Stromal cell of bone marrow (primary cell): ENCODE results near the gene KRTAP5-6.

ENCODE experiments used
- DNase-seq: peaks from one replicate; pipeline ENCODE4 v3.0.0-alpha.2; 2012; ENCODE audit warnings: low read depth

The KRTAP5-6 gene, protein sequence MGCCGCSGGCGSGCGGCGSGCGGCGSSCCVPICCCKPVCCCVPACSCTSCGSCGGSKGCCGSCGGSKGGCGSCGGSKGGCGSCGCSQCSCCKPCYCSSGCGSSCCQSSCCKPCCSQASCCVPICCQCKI

DNA sequence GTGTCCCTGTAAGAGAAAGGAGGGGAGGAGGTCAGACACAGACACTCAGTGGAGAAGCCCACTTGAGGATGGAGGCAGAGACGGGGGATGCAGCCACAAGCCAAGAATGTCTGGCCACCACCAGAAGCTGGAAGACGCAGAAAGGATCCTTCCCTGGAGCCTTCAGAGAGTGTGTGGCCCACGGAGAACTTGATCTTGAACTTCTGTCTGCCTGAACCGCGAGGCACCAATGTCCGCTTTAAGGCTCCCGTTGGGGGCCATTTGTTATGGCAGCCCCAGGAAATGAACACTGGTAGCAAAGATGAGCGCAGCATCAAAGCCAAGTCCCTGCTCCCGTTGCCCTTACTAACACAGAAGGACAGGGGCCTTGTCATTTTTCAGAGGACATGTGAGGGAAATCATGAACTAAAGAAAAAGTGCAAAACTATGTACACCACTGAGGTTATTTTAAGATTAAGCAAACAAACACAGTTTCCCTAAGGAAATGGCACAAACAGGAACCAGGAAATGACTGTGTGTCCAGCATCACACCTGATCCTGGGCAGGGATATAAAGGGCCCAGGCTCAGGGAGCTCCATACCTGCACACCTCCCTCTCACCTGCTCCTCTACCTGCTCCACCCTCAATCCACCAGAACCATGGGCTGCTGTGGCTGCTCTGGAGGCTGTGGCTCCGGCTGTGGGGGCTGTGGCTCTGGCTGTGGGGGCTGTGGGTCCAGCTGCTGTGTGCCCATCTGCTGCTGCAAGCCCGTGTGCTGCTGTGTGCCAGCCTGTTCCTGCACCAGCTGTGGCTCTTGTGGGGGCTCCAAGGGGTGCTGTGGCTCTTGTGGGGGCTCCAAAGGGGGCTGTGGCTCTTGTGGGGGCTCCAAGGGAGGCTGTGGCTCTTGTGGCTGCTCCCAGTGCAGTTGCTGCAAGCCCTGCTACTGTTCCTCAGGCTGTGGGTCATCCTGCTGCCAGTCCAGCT is at the start of gene KRTAP5-6:
Gene KRTAP5-6, plus strand, starts transcription at position 588 of the 963 bp plus-strand sequence. Its CDS starts 51 bp downstream, at position 639.
- DNase-seq = no peak

DNA sequence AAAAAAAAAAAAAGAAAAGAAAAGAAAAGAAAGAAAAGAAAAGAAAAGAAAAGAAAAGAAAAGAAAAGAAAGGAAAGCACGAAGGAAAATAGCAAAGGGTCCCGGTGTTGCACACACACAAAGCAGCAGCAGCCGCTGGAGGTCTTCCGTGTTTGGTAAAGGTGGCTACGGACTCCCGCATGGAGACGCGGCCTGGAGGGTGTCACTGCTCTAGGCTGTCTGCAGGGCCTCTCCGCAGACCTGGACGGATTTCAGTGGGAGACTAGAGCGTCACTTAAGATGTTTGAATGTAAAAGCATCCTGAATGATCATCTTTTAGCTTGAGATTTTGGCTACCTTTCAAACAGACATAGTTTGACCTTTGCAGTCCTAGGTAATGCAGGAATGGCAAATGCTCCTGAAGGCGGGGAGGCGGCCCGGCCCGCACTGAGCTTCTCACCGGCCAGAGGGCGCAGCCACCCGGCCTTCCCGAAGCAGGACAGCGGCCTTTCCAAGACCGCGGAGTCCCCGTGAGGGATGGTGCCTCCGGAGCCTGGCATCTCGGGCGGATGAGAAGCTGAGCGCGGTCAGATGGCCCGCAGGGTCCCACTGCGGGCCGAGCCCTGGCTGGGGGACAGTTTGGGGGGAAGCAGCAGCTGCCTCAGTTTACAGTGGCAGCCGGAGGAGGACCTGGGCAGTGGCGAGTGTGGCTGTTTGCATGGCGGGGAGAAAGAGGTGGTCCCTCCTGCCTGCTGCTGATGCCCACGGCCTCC is 48.9 kb upstream of the KRTAP5-6 start:
- DNase-seq = no peak

DNA sequence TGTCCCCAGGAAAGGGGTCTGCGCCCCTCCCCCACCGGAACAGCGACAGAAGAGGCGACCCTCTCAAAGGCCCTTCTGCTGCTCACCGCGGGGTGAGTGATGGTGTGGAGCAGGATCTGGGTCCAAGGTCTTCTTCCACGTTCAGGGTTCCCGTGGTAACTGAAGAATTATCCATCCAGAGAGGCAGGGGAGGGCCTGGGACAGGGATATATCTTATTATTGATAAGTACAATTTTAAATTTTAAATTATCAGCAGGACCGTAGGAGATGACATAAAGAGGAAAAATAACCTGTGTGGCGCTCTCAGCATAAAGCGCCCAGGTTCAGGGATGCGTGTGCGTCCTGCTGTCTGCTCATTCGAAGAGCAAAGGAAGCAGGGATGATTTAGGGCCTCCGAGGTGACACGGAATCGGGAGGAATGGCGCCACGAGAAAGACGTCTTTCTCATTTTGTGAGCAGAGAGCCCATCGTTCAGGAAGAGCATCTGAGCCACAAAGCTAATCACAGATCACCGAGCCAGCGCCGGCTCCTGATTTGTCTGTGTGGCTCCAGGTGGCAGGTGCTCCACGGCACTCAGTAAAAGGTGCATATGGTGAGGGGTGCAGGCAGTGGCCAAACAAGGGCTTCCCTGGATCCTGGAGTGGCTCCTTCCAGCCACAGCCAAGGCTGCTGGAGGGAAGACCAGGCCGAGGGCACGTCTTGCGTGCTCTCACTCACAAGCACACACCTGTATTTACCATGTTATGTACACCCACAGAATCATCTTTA is 48.2 kb upstream of the KRTAP5-6 start:
- no peak for DNase-seq

DNA sequence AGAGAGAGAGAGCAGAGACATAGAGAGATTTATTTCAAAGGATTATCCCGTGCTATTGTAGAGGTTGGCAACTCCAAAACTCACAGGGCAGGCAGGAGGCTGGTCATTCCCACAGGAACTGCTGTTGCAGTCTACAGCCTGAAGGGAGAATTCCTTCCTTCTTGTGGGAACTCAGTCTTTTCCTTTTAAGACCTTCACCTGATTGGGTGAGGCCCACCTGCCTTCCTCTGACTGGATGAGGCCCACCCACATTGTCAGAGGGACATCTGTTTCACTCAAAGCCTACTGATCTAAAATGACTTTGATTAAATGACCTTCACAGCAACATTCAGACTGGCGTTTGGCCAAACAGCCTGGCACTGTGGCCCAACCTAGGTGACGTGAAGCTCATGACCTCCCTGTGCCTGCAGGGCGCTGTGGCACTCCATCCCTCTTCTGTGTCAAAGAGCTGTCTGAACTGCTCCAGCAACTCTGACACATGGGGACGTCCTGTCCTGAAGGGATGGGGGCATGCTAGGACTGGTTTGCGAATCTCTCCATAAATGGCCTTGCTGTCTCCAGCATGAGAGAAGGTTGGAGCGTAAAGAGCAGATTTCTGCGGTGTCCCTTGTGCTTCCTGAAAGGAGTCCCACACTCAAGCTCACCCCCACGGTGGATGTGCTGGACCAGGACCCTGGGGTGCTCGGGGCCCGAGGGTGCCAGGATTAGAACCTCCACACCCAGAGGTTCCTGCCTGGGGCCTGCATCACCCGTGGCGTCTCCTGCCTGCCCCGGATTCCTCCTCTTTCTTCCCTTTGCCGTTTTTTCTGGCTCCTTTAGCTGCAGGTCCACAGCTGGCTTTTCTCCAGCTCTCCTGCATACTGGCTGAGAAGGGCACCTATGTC is 46.7 kb upstream of the KRTAP5-6 start:
- no peak for DNase-seq

DNA sequence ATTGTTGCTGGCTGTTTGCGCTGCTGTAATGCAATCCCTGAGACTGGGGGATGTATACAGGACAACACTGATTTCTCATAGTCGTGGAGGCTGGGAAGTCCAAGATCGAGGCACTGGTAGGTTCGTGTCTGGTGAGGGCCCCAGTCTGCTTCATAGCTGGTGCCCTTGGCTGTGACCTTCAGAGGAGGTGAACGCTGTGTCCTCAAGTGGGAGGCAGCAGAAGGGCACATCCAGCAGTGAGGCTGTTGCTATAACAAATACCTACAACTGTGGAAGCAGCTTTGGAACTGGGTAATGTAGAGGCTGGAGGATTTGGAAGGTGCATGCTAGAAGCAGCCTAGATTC is 46.1 kb upstream of the KRTAP5-6 start:
- DNase-seq = no peak

DNA sequence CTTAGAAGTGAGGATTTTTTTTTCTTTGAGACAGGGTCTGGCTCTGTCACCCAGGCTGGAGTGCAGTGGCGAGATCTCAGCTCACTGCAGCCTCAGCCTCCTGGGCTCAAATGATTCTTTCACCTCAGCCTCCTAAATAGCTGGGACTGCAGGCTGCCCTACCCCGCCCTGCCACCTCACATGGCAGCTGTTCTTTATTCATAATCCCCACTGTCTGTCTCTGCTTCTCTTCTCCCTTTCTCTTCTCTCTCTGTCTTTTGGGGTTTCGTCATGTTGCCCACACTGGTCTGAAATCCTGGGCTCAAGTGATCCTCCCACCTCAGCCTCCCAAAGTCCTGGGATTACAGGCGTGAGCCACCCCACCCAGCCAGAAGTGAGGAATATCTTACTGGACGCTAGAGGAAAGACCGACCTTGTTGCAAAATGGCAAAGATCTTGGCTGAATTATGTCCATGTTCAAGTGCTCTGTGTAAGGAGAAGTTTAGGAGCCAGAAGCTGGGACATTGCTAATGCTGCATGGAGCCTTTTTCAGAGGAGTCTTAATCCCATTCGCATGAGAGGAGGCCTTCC is 45.5 kb upstream of the KRTAP5-6 start:
- DNase-seq = no peak

DNA sequence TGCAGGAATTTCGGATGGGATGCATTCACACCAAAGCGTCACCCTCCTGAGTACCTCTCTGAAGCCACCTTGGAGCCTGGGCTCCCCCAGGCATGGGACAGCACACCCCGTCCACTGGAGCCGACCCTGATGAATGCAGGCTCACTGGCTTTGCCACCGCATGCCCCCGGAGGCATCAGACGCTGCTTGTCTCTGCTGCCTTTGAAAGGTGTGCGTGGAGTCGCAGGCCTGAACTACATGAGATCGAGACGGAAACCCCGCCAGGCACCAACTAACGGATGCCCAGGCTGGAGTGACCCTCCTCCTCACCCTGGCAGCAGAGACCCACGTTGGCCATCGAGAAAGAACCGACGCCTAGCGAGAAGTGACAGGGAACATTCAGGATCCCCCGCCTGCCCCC is 45.0 kb upstream of the KRTAP5-6 start:
- DNase-seq = no peak

DNA sequence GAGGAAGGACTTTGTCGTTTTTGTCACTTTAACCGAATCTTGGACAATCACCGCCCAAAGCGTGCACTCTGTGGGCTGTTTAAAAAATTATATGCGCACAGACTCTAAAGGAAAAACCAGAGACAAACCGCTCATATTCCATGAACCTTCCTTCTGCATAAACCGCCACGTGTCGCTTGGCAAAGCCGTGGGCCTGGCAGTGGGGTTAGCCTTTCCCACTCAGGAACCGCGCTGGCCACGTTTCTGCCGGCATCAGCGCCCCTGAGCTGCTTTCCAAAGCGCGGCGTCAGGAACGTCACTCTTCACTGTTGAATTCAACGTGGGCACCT is 44.6 kb upstream of the KRTAP5-6 start:
- DNase-seq = no peak

DNA sequence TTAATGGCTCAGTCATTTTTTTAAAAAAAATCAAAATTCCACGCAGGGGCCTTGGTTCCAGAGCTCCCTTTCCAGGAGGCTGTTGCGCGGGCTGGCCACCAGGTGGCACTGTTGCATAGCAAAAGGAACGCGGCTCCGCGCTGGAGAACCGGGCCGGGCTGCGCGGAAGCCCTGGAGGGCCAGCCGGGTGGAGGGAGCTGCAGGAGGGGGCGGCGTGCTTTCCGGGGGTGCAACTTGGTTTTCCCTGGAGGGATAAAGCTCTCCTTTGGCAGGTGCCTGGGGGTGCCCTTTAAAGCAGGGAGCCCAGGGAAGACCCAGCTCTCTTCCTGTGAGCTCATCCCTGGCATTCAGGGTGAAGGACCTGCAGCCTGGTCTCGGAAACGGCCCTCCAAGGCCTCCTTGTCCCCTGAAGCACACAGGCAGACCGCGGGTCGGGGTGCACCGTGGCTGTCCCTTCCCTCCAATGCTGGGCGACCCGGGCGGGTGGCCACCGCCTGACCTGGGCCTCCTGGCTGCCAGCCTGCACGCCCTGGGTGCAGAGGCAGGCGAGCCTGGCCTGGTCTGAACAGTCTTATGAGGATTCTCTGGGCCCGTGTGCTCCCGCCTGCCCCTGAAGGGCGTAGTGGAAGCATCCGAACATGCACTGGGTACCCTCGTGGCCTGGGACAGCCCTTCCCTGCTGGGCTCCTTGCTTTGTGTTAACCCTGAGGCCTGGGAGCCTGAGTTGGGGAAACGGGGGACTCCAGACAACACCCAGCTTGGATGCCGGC is 44.0 kb upstream of the KRTAP5-6 start:
- DNase-seq = peak; percentile 24

DNA sequence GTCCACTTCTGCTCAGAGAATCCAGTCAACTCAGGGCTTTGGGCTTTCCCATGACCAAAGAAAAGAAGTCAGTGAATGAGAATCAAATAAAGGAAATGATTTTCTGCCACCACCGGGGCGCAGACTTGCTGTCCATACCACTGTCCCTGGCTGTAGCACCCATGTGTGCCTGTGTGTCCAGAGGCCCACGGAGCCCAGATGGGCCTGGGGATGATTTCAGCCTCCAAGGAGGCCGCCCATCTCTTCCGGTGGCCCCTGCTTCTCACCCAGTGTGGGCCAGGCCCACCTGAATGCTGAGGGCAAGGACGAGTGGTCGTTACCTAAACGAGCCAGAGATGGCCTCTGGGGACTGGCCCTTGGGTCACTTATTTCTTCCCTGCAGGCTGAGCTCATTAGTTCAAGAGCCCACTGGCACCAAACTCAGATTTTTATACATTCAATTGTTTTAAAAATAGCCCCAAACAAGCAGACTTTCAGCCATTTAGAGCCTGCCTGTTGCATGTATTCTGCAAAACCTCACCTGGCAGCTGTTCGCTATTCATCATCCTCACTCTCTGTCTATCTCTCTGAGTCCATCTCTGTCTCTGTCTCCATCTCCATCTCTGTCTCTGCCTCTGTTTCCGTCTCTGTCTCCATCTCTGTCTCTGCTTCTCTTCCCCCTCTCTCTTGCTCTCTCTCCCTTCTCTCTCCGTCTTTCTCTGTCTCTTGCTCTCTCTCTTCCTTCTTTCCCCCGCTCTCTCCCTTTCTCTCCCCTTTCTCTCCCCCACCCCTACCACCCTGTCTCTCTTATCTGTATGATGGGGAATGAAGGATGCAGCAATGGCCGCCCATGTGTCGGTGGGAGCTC is 43.2 kb upstream of the KRTAP5-6 start:
- no peak for DNase-seq

DNA sequence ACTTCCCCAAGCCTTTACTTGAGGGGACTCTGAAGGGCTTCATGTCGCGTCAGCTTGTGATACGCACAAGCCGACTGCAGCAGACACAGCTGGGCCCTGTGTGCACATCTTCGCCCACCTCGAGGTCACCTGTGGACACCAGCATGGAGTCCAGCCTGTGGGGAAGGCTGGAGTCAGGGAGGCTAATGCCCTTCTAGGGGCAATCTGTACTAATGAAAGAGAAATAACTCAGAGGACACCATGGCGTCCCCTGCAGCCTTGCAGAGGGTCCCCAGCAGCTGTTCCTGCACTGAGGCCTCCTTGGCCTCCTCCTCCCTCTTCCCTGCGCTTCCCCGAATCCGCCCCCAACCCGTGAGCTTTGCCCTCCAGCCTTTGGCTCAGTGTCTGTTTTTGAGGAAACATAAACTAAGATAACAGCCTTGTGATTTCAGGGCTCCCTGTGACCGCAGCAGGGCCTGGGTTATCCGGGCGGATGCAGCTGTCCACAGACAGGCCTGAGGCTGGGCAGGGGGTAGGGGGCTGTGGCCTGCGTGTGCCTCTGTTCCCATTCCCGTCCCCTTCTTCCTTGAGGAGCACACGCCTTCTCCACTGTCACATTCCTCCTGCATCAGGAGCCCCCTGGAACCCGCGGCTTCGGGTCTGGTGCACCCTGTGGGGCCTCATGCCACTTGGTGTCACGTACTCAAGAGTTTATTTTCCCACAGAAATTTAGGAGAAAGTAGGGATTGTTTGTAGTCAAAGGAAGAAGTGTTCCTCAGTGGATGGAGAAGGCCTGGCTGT is 42.4 kb upstream of the KRTAP5-6 start:
- DNase-seq = no peak

DNA sequence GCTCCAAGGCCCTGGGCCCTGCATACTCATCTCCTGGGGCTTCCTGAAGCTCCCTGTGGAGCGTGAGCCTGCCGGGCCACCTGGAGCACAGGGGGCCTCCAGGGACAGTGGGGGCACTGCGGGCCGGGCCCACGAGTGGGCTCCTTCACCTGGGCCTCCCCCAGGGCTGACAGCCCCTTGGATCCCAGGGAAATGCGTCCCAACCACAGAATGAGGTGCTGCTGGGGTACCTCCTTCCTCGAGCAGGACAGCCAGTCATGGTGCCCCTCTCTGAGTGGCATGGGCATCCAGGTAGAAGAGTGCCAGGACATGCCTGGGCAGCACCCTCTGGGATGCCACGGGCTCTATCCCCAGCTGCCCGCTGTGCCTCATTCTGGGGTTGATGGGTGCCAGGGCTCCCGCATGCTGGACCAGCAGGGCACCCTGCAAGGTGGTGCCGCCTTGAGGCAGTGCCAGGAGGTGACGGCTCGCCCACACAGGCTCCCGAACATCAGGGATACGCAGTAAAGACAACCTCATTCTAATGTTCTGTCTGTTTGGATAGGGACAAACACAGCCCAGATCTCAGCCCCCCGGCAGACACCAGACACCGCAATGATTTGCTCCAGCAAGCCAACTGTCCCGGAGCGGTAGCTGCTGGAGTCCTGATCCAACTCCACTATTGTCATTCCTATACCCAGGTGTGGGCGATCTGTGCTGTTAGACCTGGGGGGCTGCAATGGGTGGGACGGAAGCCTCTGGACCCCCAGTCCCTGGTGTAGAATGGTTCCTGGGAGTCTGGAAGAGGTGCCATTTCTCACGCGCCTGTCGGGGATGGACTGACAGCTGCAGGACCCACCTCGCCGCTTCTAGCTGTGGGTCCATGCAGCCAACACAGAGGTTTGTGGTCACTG is 41.6 kb upstream of the KRTAP5-6 start:
- no peak for DNase-seq

DNA sequence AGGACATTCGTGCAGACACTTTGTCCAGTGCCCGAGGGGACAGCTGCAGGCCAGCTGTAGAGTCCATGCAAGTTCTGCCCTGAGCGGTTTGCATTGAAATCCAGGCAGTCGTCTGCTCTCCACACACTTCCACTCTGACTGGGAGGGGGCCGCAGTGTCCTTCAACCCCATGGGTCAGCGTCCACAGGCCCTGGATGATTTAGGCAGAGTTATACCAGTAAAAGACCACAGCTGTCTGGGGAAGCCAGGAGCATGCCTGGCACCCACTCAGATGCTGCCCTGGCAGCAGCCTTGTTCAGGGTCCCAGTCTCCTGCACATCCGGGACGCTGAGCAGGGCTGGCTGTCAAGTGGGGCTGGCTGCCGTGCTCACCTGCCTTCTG is 40.9 kb upstream of the KRTAP5-6 start:
- no peak for DNase-seq

DNA sequence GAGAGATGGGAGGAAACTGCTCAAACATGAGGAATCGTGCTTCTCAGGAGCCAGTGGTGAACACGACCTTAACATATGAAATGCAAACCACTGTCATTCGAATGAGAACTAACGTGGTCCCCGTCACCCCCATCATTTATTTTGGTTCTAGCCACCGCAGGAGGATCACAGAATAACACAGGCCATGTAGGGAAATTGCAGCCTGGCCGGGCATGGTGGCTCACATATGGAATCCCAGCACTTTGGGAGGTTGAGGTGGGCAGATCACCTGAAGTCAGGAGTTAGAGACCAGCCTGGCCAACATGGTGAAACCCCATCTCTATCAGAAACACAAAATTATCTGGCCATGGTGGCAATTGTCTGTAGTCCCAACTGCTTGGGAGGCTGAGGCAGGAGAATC is 40.3 kb upstream of the KRTAP5-6 start:
- DNase-seq = no peak

DNA sequence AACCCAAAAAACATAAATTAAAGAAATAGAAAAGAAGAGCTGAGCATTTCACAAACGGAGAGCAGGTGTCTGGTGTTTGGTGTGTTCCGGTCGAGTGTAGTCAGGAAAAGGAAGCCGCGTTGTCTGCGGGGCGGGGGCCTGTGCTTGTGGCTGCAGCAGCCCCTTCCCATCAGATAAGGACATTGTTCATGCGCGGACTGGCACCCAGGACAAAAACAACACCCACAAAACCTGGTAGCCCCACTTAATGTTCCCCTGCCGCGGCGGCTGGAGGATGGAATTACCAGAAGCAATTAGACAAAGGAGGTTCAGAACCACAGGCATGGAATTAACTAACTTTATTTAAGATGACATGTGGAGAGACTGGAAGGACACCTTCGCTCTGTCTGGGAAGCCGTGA is 37.5 kb upstream of the KRTAP5-6 start:
- no peak for DNase-seq

DNA sequence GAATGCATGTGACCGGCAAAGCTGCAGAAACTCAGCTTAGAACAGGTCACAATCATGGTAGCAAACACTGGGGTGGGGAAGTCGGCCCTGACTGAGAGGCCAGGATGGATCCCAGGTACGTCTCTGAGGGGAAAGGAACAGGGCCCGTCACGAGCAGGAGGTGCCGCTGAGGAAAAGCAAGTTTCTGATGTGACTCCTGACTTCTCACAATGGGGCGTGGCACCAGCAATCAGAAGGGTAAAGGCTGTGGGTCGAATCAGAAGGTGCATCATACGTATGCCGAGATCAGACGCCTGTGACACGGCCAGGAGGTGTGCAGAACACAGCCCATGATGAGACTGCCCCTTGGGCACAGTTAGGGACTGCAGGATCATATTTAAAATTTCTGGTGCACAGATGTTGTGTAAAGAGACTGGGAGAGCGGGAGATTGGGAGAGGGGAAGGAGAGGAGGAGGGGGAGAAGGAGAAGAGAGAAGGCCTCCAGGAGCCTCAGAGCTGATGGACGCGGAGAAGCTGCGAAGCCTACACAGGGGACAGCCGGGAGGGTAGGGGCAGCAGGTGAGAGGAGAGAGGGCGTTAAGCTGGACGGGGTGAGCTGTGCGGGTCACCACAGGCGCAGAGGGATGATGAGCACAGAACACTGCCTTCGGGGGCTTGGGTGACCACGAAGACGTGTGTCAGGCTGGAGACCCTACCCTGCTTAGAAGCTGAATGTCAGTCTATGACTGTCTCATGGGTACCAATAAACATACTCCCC is 36.7 kb upstream of the KRTAP5-6 start:
- DNase-seq = no peak
